Inflammatory macrophage treated with lipopolysaccharide for 1 hour (primary cell): ENCODE data around the gene PWWP2B.

Experiments
- DNase-seq, 2 donors: peaks; one replicate each; pipeline ENCODE4 v3.0.0-alpha.2; 2020 to 2022

PWWP2B gene

GRCh38 chr10:132394936-132395703, 1.9 kb upstream of the PWWP2B start:
- no peak for DNase-seq

GRCh38 chr10:132395704-132396493, 1.1 kb upstream of the PWWP2B start:
- no peak for DNase-seq

- peak; percentile 40 to 51 for DNase-seq
Measured at GRCh38 chr10:132396494-132397035, 435 bp upstream of the PWWP2B start.

GRCh38 chr10:132397671-132398565, 918 bp downstream of the PWWP2B start:
- no peak for DNase-seq

GRCh38 chr10:132398566-132398991, 1.6 kb downstream of the PWWP2B start:
- no peak for DNase-seq

GRCh38 chr10:132399117-132400035, 2.4 kb downstream of the PWWP2B start:
- DNase-seq: no peak

GRCh38 chr10:132400041-132400546, 3.1 kb downstream of the PWWP2B start:
- no peak for DNase-seq

GRCh38 chr10:132400547-132401151, 3.6 kb downstream of the PWWP2B start:
- DNase-seq: no peak

- DNase-seq: no peak
Measured at GRCh38 chr10:132401401-132402118, 4.6 kb downstream of the PWWP2B start.

- no peak for DNase-seq
Measured at GRCh38 chr10:132402781-132403241, 5.8 kb downstream of the PWWP2B start.

- DNase-seq: no peak
Measured at GRCh38 chr10:132403511-132404168, 6.6 kb downstream of the PWWP2B start.

GRCh38 chr10:132404169-132404880, 7.3 kb downstream of the PWWP2B start:
- no peak for DNase-seq

- DNase-seq: no peak
Measured at GRCh38 chr10:132404911-132405462, 8.0 kb downstream of the PWWP2B start.

GRCh38 chr10:132405463-132405991, 8.5 kb downstream of the PWWP2B start:
- DNase-seq: no peak

GRCh38 chr10:132406181-132406580, 9.2 kb downstream of the PWWP2B start:
- DNase-seq: no peak

- no peak for DNase-seq
Measured at GRCh38 chr10:132406750-132407149, 9.8 kb downstream of the PWWP2B start.

- no peak for DNase-seq
Measured at GRCh38 chr10:132407243-132407746, 10.3 kb downstream of the PWWP2B start.

GRCh38 chr10:132407846-132408278, 10.9 kb downstream of the PWWP2B start:
- DNase-seq: no peak
